HEK293 (cell line): Measurements from ENCODE around the gene PYGM.

Experiments
- CTCF ChIA-PET: fragments of 350-600 bp; formaldehyde crosslinking; extraction: SDS; loops from one replicate; lab custom pipeline; 2021; ENCODE audit warnings: antibody characterized with exemption; lab: Yijun Ruan, JAX
- POLR2A ChIA-PET: fragments of 300-600 bp; formaldehyde crosslinking; extraction: SDS; loops from one replicate; lab custom pipeline; 2020; ENCODE audit warnings: antibody characterized with exemption, inconsistent platforms; lab: Yijun Ruan, JAX
- H3K27ac ChIP-seq: fragments of 200-500 bp; sonication (Bioruptor generic); 2 replicates; pipeline ENCODE4 v1.5.1; 2014; ENCODE audit warnings: low read depth, low read length, control low read depth, inconsistent platforms; ENCODE audit errors: extremely low read depth
- H3K36me3 ChIP-seq, 2 experiments: fragments of 200-500 bp in 1 of 2; sonication (Bioruptor generic) in 1 of 2; 1 replicate in 1 of 2; 2 replicates in 1 of 2; pipeline ENCODE4 v1.5.1; 2014 to 2017; ENCODE audit warnings: inconsistent platforms in 2 of 2, low read length in 2 of 2; ENCODE audit not compliant: control insufficient read depth in 2 of 2, insufficient read depth in 1 of 2
- H3K4me1 ChIP-seq: fragments of 200-500 bp; sonication (Bioruptor generic); 2 replicates; pipeline ENCODE4 v1.5.1; 2014; ENCODE audit warnings: mild to moderate bottlenecking, low read length, inconsistent platforms; ENCODE audit not compliant: control insufficient read depth, insufficient read depth
- H3K4me3 ChIP-seq: 2 replicates; pipeline ENCODE4 v1.5.1; 2011; ENCODE audit warnings: low read depth, mild to moderate bottlenecking, control low read depth, low read length, moderate library complexity
- H3K9me3 ChIP-seq: fragments of 200-500 bp; sonication (Bioruptor generic); 2 replicates; pipeline ENCODE4 v1.5.1; 2014; ENCODE audit warnings: low read depth, low read length, inconsistent platforms; ENCODE audit not compliant: control insufficient read depth, insufficient read depth
- EGR2 ChIP-seq: fragments of 450-650 bp; formaldehyde crosslinking; IDR thresholded peaks from 2 replicates; pipeline ENCODE4 v1.5.1; 2016; ENCODE audit warnings: low read depth, missing biosample characterization, missing genetic modification characterization
- GFI1B ChIP-seq: fragments of 450-650 bp; formaldehyde crosslinking; IDR thresholded peaks from 2 replicates; pipeline ENCODE4 v1.5.1; 2016; ENCODE audit warnings: missing biosample characterization, missing genetic modification characterization
- GLIS2 ChIP-seq: fragments of 450-650 bp; formaldehyde crosslinking; IDR thresholded peaks from 2 replicates; pipeline ENCODE4 v1.5.1; 2016; ENCODE audit warnings: missing biosample characterization, missing genetic modification characterization
- KLF10 ChIP-seq: fragments of 450-650 bp; IDR thresholded peaks from 2 replicates; pipeline ENCODE4 v1.5.1; 2018; ENCODE audit warnings: missing biosample characterization, mild to moderate bottlenecking, missing genetic modification characterization
- KLF9 ChIP-seq: fragments of 450-650 bp; formaldehyde crosslinking; IDR thresholded peaks from 2 replicates; pipeline ENCODE4 v1.5.1; 2016; ENCODE audit warnings: missing biosample characterization, missing genetic modification characterization, low read depth
- REPIN1 ChIP-seq: fragments of 450-650 bp; formaldehyde crosslinking; IDR thresholded peaks from 2 replicates; pipeline ENCODE4 v1.5.1; 2017; ENCODE audit warnings: missing biosample characterization, missing genetic modification characterization, low read depth
- SALL2 ChIP-seq: fragments of 450-650 bp; formaldehyde crosslinking; IDR thresholded peaks from 2 replicates; pipeline ENCODE4 v1.5.0; 2017; ENCODE audit warnings: missing biosample characterization, mild to moderate bottlenecking, missing genetic modification characterization, borderline replicate concordance
- SP3 ChIP-seq: fragments of 450-650 bp; formaldehyde crosslinking; IDR thresholded peaks from 2 replicates; pipeline ENCODE4 v1.5.1; 2016; ENCODE audit warnings: missing biosample characterization, missing genetic modification characterization
- ZEB2 ChIP-seq: fragments of 450-650 bp; formaldehyde crosslinking; IDR thresholded peaks from 2 replicates; pipeline ENCODE4 v1.5.1; 2016; ENCODE audit warnings: missing biosample characterization, missing genetic modification characterization
- ZFHX2 ChIP-seq: fragments of 450-650 bp; formaldehyde crosslinking; conservative IDR thresholded peaks from 2 replicates; pipeline ENCODE4 v1.5.1; 2016; ENCODE audit warnings: missing biosample characterization, missing genetic modification characterization
- ZNF155 ChIP-seq: fragments of 450-650 bp; formaldehyde crosslinking; IDR thresholded peaks from 2 replicates; pipeline ENCODE4 v1.5.1; 2016; ENCODE audit warnings: missing biosample characterization, missing genetic modification characterization
- ZNF157 ChIP-seq: fragments of 450-650 bp; formaldehyde crosslinking; IDR thresholded peaks from 2 replicates; pipeline ENCODE4 v1.5.1; 2016; ENCODE audit warnings: missing biosample characterization, missing genetic modification characterization
- ZNF2 ChIP-seq: fragments of 450-650 bp; formaldehyde crosslinking; IDR thresholded peaks from 2 replicates; pipeline ENCODE4 v1.5.1; 2016; ENCODE audit warnings: missing biosample characterization, missing genetic modification characterization
- ZNF366 ChIP-seq: fragments of 450-650 bp; formaldehyde crosslinking; conservative IDR thresholded peaks from 2 replicates; pipeline ENCODE4 v1.5.1; 2016; ENCODE audit warnings: missing biosample characterization, missing genetic modification characterization
- ZNF529 ChIP-seq: fragments of 450-650 bp; formaldehyde crosslinking; IDR thresholded peaks from 2 replicates; pipeline ENCODE4 v1.5.1; 2017; ENCODE audit warnings: missing genetic modification characterization, missing biosample characterization; ENCODE audit not compliant: insufficient replicate concordance
- ZNF629 ChIP-seq: fragments of 450-650 bp; formaldehyde crosslinking; IDR thresholded peaks from 2 replicates; pipeline ENCODE4 v1.5.1; 2017; ENCODE audit warnings: missing biosample characterization, missing genetic modification characterization
- ZNF768 ChIP-seq: fragments of 450-650 bp; formaldehyde crosslinking; IDR thresholded peaks from 2 replicates; pipeline ENCODE4 v1.5.1; 2018; ENCODE audit warnings: missing biosample characterization, mild to moderate bottlenecking, missing genetic modification characterization
- ZNF776 ChIP-seq: fragments of 450-650 bp; formaldehyde crosslinking; IDR thresholded peaks from 2 replicates; pipeline ENCODE4 v1.5.0; 2017; ENCODE audit warnings: missing biosample characterization, missing genetic modification characterization, borderline replicate concordance
- ZNF843 ChIP-seq: fragments of 450-650 bp; formaldehyde crosslinking; IDR thresholded peaks from 2 replicates; pipeline ENCODE4 v1.5.1; 2016; ENCODE audit warnings: missing biosample characterization, missing genetic modification characterization
- TF ChIP-seq, protein P1 (sequence below): fragments of 450-650 bp; formaldehyde crosslinking; IDR thresholded peaks from 2 replicates; pipeline ENCODE4 v1.5.1; 2016; ENCODE audit warnings: missing biosample characterization, missing genetic modification characterization, low read depth
- TF ChIP-seq, protein P2 (sequence below): fragments of 450-650 bp; formaldehyde crosslinking; IDR thresholded peaks from 2 replicates; pipeline ENCODE4 v1.5.1; 2017; ENCODE audit warnings: missing biosample characterization, missing genetic modification characterization
- TF ChIP-seq, protein P3 (sequence below): fragments of 450-650 bp; formaldehyde crosslinking; IDR thresholded peaks from 2 replicates; pipeline ENCODE4 v1.5.1; 2016; ENCODE audit warnings: missing biosample characterization, missing genetic modification characterization
- TF ChIP-seq, protein P4 (sequence below): fragments of 450-650 bp; formaldehyde crosslinking; IDR thresholded peaks from 2 replicates; pipeline ENCODE4 v1.5.1; 2016; ENCODE audit warnings: missing biosample characterization, missing genetic modification characterization
- TF ChIP-seq, protein P5 (sequence below): fragments of 450-650 bp; formaldehyde crosslinking; IDR thresholded peaks from 2 replicates; pipeline ENCODE4 v1.5.1; 2017; ENCODE audit warnings: missing biosample characterization, missing genetic modification characterization
- TF ChIP-seq, protein P6 (sequence below): fragments of 450-650 bp; formaldehyde crosslinking; IDR thresholded peaks from 2 replicates; pipeline ENCODE4 v1.5.1; 2016; ENCODE audit warnings: missing biosample characterization, missing genetic modification characterization

The PYGM gene

DNA sequence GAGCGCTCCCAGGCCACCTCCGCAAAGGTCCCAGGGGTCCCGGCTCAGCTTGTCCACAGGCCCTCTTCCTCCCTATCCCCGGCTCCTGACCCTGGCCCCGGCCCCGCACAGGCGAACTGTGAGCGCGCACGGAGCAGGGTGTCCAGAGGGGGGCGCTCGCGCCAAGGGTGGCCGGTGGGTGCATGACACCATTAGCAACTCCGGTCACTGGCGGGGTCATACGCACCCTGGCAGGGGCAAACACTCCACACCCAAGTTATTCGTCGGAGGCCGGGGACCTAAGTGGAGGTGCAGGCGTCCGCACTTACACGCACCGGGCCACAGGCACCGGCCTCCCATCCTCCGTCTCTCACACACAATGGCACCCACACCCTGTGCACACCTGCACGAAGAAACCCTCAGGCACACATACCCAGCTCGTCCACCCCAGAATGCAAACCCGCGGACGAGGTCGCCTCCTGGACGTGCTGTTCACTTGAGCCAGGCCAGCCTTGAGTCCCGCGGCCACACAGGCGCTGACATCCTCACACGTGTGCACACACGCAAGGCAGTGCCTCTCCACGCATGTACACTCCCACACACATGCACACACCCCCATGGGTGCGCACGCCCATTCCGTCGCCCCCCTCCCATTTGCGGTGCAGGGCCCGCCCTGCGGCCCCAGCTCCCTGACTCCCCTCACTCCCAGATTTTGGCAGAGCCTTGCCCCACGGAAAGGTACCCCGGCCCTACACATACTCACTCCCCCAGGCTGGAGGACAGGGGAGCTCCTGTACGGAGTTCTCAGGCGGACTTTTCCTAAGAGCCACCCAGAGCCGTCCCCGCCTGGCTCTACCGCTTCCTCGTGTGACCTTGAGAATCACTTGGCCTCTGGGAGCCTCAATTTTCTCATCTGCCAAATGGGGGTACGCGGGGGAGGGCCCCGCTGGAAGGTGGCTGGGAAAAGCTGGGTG is 15.9 kb downstream of the PYGM start, which contains the start of gene RASGRP2 (continued):
- TF ChIP-seq SP3 (tag by site-specific recombination): peak; percentile 70
- peak; percentile 84 for TF ChIP-seq ZFHX2
- no peak for TF ChIP-seq SALL2
- TF ChIP-seq, protein P1, sequence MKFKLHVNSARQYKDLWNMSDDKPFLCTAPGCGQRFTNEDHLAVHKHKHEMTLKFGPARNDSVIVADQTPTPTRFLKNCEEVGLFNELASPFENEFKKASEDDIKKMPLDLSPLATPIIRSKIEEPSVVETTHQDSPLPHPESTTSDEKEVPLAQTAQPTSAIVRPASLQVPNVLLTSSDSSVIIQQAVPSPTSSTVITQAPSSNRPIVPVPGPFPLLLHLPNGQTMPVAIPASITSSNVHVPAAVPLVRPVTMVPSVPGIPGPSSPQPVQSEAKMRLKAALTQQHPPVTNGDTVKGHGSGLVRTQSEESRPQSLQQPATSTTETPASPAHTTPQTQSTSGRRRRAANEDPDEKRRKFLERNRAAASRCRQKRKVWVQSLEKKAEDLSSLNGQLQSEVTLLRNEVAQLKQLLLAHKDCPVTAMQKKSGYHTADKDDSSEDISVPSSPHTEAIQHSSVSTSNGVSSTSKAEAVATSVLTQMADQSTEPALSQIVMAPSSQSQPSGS (tag by site-specific recombination): no peak
- TF ChIP-seq ZNF629: no peak
- peak; percentile 67; the same call in 1 of the 2 replicates for TF ChIP-seq EGR2 (tag by site-specific recombination)
- TF ChIP-seq, protein P2, sequence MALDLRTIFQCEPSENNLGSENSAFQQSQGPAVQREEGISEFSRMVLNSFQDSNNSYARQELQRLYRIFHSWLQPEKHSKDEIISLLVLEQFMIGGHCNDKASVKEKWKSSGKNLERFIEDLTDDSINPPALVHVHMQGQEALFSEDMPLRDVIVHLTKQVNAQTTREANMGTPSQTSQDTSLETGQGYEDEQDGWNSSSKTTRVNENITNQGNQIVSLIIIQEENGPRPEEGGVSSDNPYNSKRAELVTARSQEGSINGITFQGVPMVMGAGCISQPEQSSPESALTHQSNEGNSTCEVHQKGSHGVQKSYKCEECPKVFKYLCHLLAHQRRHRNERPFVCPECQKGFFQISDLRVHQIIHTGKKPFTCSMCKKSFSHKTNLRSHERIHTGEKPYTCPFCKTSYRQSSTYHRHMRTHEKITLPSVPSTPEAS: peak; percentile 23; the same call in 1 of the 2 replicates
- no peak for TF ChIP-seq GFI1B (tag by site-specific recombination)
- no peak for TF ChIP-seq ZNF843 (tag by site-specific recombination)
- TF ChIP-seq, protein P3, sequence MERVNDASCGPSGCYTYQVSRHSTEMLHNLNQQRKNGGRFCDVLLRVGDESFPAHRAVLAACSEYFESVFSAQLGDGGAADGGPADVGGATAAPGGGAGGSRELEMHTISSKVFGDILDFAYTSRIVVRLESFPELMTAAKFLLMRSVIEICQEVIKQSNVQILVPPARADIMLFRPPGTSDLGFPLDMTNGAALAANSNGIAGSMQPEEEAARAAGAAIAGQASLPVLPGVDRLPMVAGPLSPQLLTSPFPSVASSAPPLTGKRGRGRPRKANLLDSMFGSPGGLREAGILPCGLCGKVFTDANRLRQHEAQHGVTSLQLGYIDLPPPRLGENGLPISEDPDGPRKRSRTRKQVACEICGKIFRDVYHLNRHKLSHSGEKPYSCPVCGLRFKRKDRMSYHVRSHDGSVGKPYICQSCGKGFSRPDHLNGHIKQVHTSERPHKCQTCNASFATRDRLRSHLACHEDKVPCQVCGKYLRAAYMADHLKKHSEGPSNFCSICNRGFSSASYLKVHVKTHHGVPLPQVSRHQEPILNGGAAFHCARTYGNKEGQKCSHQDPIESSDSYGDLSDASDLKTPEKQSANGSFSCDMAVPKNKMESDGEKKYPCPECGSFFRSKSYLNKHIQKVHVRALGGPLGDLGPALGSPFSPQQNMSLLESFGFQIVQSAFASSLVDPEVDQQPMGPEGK (tag by site-specific recombination): peak; percentile 58; the same call in 1 of the 2 replicates
- TF ChIP-seq, protein P4, sequence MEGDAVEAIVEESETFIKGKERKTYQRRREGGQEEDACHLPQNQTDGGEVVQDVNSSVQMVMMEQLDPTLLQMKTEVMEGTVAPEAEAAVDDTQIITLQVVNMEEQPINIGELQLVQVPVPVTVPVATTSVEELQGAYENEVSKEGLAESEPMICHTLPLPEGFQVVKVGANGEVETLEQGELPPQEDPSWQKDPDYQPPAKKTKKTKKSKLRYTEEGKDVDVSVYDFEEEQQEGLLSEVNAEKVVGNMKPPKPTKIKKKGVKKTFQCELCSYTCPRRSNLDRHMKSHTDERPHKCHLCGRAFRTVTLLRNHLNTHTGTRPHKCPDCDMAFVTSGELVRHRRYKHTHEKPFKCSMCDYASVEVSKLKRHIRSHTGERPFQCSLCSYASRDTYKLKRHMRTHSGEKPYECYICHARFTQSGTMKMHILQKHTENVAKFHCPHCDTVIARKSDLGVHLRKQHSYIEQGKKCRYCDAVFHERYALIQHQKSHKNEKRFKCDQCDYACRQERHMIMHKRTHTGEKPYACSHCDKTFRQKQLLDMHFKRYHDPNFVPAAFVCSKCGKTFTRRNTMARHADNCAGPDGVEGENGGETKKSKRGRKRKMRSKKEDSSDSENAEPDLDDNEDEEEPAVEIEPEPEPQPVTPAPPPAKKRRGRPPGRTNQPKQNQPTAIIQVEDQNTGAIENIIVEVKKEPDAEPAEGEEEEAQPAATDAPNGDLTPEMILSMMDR (tag by site-specific recombination): peak; percentile 85
- no peak for TF ChIP-seq REPIN1 (tag by site-specific recombination)
- TF ChIP-seq ZNF366 (tag by site-specific recombination): no peak
- TF ChIP-seq ZNF155: no peak
- peak; percentile 82 for TF ChIP-seq GLIS2 (tag by site-specific recombination)
- TF ChIP-seq ZNF768 (tag by site-specific recombination): no peak
- peak; percentile 91 for TF ChIP-seq KLF9 (tag by site-specific recombination)

DNA sequence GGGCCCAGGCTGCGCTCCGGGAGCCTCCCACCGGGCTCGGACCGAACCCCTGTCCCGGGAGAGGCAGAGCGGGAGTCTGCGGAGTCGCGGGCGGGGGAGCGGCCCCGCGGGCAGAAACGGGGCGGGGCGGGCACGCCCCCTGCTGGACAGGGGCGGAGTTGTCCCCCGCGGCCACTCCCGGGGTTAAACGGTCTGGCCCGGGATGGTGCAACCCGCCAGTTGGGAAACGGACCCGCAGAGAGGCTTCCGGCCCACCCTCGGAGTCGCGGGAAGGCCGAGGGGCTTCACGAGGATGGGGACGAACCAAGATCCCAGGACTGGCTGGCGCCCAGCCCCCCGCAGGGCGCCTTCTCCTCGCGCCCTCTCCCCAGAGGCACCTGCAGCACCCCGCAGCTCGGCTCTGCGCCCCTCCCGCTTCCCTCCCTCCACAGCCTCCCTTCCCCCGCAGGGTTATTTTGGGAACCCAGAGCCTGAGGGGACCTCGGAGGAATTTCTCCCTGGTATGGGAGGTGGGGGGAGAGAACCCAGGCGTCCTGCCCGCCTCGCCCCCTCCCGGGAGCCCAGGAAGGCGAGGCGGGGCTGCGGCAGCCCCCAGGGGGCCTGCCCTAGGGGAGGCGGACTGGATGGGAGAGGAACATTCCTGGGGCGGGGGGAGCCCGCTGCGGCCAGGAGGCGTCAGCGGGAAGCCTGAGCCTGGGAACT is 16.7 kb downstream of the PYGM start:
- peak overlapping the region; percentile 30 for H3K4me3 ChIP-seq
- H3K9me3 ChIP-seq: no peaks in the 10 kb centered on the region
- CTCF ChIA-PET: interaction anchor here (0.6 to 4.6 kb wide), 19 partner anchors 8 to 957 kb away, joined by 3 to 31 read pairs (median 5); no protein-coding TSS in a partner anchor
- no peak overlapping the region for H3K27ac ChIP-seq
- POLR2A ChIA-PET: interaction anchor here (1.0 kb wide), 1 partner anchor 36 kb away, joined by 3 read pairs; the partner anchor contains the start of gene SF1
- H3K4me1 ChIP-seq: no peaks in the 10 kb centered on the region
- H3K36me3 ChIP-seq: no peaks in the 10 kb centered on the region
- TF ChIP-seq ZNF529 (tag by site-specific recombination) (no peak), ZNF776 (tag by site-specific recombination) (no peak), ZNF2 (tag by site-specific recombination) (0 out of 2 replicates have a peak, but pooled peaks have one; percentile 50), KLF10 (tag by site-specific recombination) (peak; percentile 43; the same call in 1 of the 2 replicates), ZNF157 (tag by site-specific recombination) (no peak), ZEB2 (tag by site-specific recombination) (peak; percentile 46; the same call in 1 of the 2 replicates)
- TF ChIP-seq, protein P5, sequence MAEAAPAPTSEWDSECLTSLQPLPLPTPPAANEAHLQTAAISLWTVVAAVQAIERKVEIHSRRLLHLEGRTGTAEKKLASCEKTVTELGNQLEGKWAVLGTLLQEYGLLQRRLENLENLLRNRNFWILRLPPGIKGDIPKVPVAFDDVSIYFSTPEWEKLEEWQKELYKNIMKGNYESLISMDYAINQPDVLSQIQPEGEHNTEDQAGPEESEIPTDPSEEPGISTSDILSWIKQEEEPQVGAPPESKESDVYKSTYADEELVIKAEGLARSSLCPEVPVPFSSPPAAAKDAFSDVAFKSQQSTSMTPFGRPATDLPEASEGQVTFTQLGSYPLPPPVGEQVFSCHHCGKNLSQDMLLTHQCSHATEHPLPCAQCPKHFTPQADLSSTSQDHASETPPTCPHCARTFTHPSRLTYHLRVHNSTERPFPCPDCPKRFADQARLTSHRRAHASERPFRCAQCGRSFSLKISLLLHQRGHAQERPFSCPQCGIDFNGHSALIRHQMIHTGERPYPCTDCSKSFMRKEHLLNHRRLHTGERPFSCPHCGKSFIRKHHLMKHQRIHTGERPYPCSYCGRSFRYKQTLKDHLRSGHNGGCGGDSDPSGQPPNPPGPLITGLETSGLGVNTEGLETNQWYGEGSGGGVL (tag by site-specific recombination): peak; percentile 92
- TF ChIP-seq, protein P6, sequence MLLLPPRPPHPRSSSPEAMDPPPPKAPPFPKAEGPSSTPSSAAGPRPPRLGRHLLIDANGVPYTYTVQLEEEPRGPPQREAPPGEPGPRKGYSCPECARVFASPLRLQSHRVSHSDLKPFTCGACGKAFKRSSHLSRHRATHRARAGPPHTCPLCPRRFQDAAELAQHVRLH: 0 out of 2 replicates have a peak, but pooled peaks have one; percentile 14
